ENCODE results near the gene UBASH3A. TPM values are rescaled to one million over a fixed set of nuclear protein-coding genes. Genes with fewer than 3 reads are reported as not detected.

Gene UBASH3A
- total and polyA plus RNA-seq, 12 donors, result 0.09 to 1.3 (median 0.15) TPM; not detected in 7

- DNase-seq, result no peak
- Histone ChIP-seq H3K4me3 (no peak overlapping the region), H3K36me3 (no peaks in the 10 kb centered on the region), H3K27me3 (peaks cover 0 to 18% (median 0%) of the 10 kb centered on the region in 7 donors), H3K4me1 (peaks cover 0 to 11% (median 0%) of the 10 kb centered on the region in 9 donors), H3K27ac (no peak overlapping the region), H3K9me3 (no peaks in the 10 kb centered on the region)
- 93 to 96% methylated on average over 6 of the region's 6 CpGs for WGBS, 2 donors
- ATAC-seq, result no peak
- no peak for TF ChIP-seq CTCF (IDR thresholded peaks at IDR 0.05)
- intact Hi-C loops (cut with DNase I), result no loop called here
These were observed 15.8 kb upstream of the UBASH3A start for GRCh38 chr21:42387843-42388340.

GRCh38 chr21:42388740-42389448 is 14.8 kb upstream of the UBASH3A start:
- WGBS, 2 donors, result 41 to 47% methylated on average over 20 of the region's 20 CpGs
- TF ChIP-seq CTCF (IDR thresholded peaks at IDR 0.05), result no peak
- Histone ChIP-seq H3K4me3 (no peak overlapping the region), H3K36me3 (no peaks in the 10 kb centered on the region), H3K27me3 (peaks cover 0 to 9% (median 0%) of the 10 kb centered on the region in 7 donors), H3K9me3 (no peaks in the 10 kb centered on the region), H3K27ac (no peak overlapping the region), H3K4me1 (peaks cover 0 to 13% (median 0%) of the 10 kb centered on the region in 9 donors)
- ATAC-seq (peak in 1 of 8 donors; percentile 31), DNase-seq (no peak)
- intact Hi-C loops (cut with DNase I), result no loop called here

- H3K27ac ChIP-seq, result no peak overlapping the region
- H3K4me1 ChIP-seq, result peaks cover 0 to 13% (median 0%) of the 10 kb centered on the region in 9 donors
- peaks cover 0 to 8% (median 0%) of the 10 kb centered on the region in 7 donors for H3K27me3 ChIP-seq
- ATAC-seq (no peak), DNase-seq (no peak)
- intact Hi-C loops (cut with DNase I), result no loop called here
- 68 to 69% methylated on average over 6 of the region's 6 CpGs for WGBS, 2 donors
- no peaks in the 10 kb centered on the region for H3K9me3 ChIP-seq
- H3K4me3 ChIP-seq, result no peak overlapping the region
- H3K36me3 ChIP-seq, result no peaks in the 10 kb centered on the region
- no peak for TF ChIP-seq CTCF (IDR thresholded peaks at IDR 0.05)
These were observed 14.3 kb upstream of the UBASH3A start for GRCh38 chr21:42389449-42389835.

GRCh38 chr21:42390193-42390592 is 13.5 kb upstream of the UBASH3A start:
- ATAC-seq, result no peak
- DNase-seq, result no peak
- Histone ChIP-seq H3K36me3 (no peaks in the 10 kb centered on the region), H3K9me3 (no peaks in the 10 kb centered on the region), H3K27ac (no peak overlapping the region), H3K4me3 (no peak overlapping the region), H3K4me1 (peaks cover 0 to 13% (median 0%) of the 10 kb centered on the region in 9 donors), H3K27me3 (peaks cover 0 to 13% (median 0%) of the 10 kb centered on the region in 7 donors)
- intact Hi-C loops (cut with DNase I), result loop anchor here in 1 of 10 donors (5.0 kb wide), 1 partner anchor 582 kb away; the partner anchor contains the start of gene PKNOX1
- TF ChIP-seq CTCF (IDR thresholded peaks at IDR 0.05), result no peak
- 79 to 83% methylated on average over 5 of the region's 5 CpGs for WGBS, 2 donors
